Ovary (tissue), 9 donors: ENCODE data around the gene DENND1A. TPM values are rescaled to one million over a fixed set of nuclear protein-coding genes. Genes with fewer than 3 reads are reported as not detected.

Source experiments
- DNase-seq, 5 donors: peaks; one replicate each; pipeline ENCODE4 v3.0.0-alpha.2; 2019 to 2020
- H3K27ac ChIP-seq, 2 donors: fragments of 200-600 bp; one replicate each; pipeline versions ENCODE4 v1.5.1 to v1.8.0; 2019 to 2022
- H3K27me3 ChIP-seq: fragments of 200-600 bp; one replicate; pipeline ENCODE4 v1.8.0; 2022
- H3K36me3 ChIP-seq: fragments of 200-600 bp; sonication (generic); one replicate; pipeline ENCODE4 v1.5.1; 2019
- H3K4me1 ChIP-seq: one replicate; pipeline ENCODE4 v1.8.1; 2013; ENCODE audit warnings: mild to moderate bottlenecking, moderate library complexity; ENCODE audit not compliant: insufficient read depth
- H3K4me3 ChIP-seq: fragments of 200-600 bp; sonication (generic); one replicate; pipeline ENCODE4 v1.5.1; 2017
- H3K9me3 ChIP-seq, 2 donors: fragments of 200-600 bp in 1 of 2; sonication (generic) in 1 of 2; one replicate each; pipeline versions ENCODE4 v1.5.1 to v1.8.1; 2013 to 2019; ENCODE audit warnings: mild to moderate bottlenecking in 1 of 2, moderate library complexity in 1 of 2
- CTCF ChIP-seq, 3 donors: fragments of 450-650 bp in 2 of 3; fragments of 200-600 bp in 1 of 3; IDR thresholded peaks; one replicate each; pipeline versions ENCODE4 v1.5.1 to v1.8.0; 2016 to 2022; ENCODE audit warnings: antibody characterized with exemption in 3 of 3, mild to moderate bottlenecking in 1 of 3
- EP300 ChIP-seq: sonication (generic); formaldehyde crosslinking; IDR thresholded peaks from one replicate; pipeline ENCODE4 v1.6.1; 2017; ENCODE audit warnings: antibody characterized with exemption
- POLR2A ChIP-seq: fragments of 450-650 bp; IDR thresholded peaks from one replicate; pipeline ENCODE4 v1.6.1; 2017; ENCODE audit warnings: antibody characterized with exemption, mild to moderate bottlenecking, moderate library complexity
- WGBS, 3 donors: extraction: QIAGEN DNeasy Blood & Tissue Kit in 1 of 3; methylation state at CpG; one replicate each; pipeline versions ENCODE4 v1.1.5 to v1.1.7; 2013 to 2017; 5-methylcytosine and 5-hydroxymethylcytosine counted together
- intact Hi-C, 4 donors: fragments of 100-400 bp; cut with DNase I; formaldehyde crosslinking; loops; one replicate each; pipeline versions ENCODE4 v1.11.0 to v1.15.1; 2022 to 2023
- polyA plus RNA-seq, 2 donors: library from polyadenylated mRNA; stranded (reverse); fragments of 200-250 nt in 1 of 2; fragments of 350-450 nt in 1 of 2; fragmentation: Illumina TruSeq in 1 of 2; extraction: RNeasy Lipid Tissue Mini Kit (QIAGEN cat#74804) in 1 of 2; gene quantifications; one replicate each; pipeline ENCODE4 v1.2.3, GENCODE V29; 2013 to 2014
- total RNA-seq, 7 donors: library from RNA; depleted of rRNA in 2 of 7; stranded (reverse); fragments of >200 nt in 2 of 7; fragmentation: NEBNext Ultra II Directional in 3 of 7; extraction: Animal tissue kit (Norgen Biotek cat#: 25700) in 3 of 7; gene quantifications; one replicate each; pipeline versions ENCODE4 v1.1.0 to v1.2.4, GENCODE V29; 2016 to 2023
- donor health status: DM: no; HTN: no; CAD: no; lungs with moderate emphysema.
- donor health status: DM: no; HTN: no; CAD: no.
- donor health status: Bipolar disorder and iron deficiency.
- donor health status: DM: yes; HTN: yes; CAD: no.
- donor health status: DM: no; HTN: no; CAD: no.
- donor health status: DM: yes; HTN: yes; CAD: no.

DENND1A gene
- total and polyA plus RNA-seq, 9 donors = 10.4 to 24.5 (median 17.1) TPM

- TF ChIP-seq CTCF (IDR thresholded peaks at IDR 0.05) (no peak), POLR2A (no peak), EP300 (no peak)
- intact Hi-C loops = no loop called here
- no peak for DNase-seq
- no peaks in the 10 kb centered on the region for H3K9me3 ChIP-seq
- H3K4me3 ChIP-seq = no peak overlapping the region
- H3K27me3 ChIP-seq = no peaks in the 10 kb centered on the region
- WGBS, 3 donors = 88 to 93% (median 90%) methylated on average over 27 of the region's 27 CpGs
- H3K36me3 ChIP-seq = no peaks in the 10 kb centered on the region
- no peak overlapping the region for H3K27ac ChIP-seq
- no peaks in the 10 kb centered on the region for H3K4me1 ChIP-seq
These were observed 547.0 kb downstream of the DENND1A start for GRCh38 chr9:123382653-123383511.

GRCh38 chr9:123380852-123381705 is 548.8 kb downstream of the DENND1A start:
- 88 to 90% (median 88%) methylated on average over 28 of the region's 28 CpGs for WGBS, 3 donors
- H3K27ac ChIP-seq = no peak overlapping the region
- intact Hi-C loops = no loop called here
- no peaks in the 10 kb centered on the region for H3K27me3 ChIP-seq
- H3K4me3 ChIP-seq = no peak overlapping the region
- H3K36me3 ChIP-seq = no peaks in the 10 kb centered on the region
- TF ChIP-seq POLR2A (no peak), EP300 (no peak), CTCF (IDR thresholded peaks at IDR 0.05) (no peak)
- H3K9me3 ChIP-seq = no peaks in the 10 kb centered on the region
- DNase-seq = no peak
- H3K4me1 ChIP-seq = no peaks in the 10 kb centered on the region

- H3K9me3 ChIP-seq = no peaks in the 10 kb centered on the region
- TF ChIP-seq EP300 (no peak), POLR2A (no peak), CTCF (IDR thresholded peaks at IDR 0.05) (no peak)
- intact Hi-C loops = no loop called here
- no peaks in the 10 kb centered on the region for H3K27me3 ChIP-seq
- DNase-seq = no peak
- no peak overlapping the region for H3K27ac ChIP-seq
- H3K4me3 ChIP-seq = no peak overlapping the region
- H3K4me1 ChIP-seq = peaks cover 3% of the 10 kb centered on the region
- 77 to 84% (median 82%) methylated on average over 30 of the region's 30 CpGs for WGBS, 3 donors
- no peaks in the 10 kb centered on the region for H3K36me3 ChIP-seq
These were observed 550.8 kb downstream of the DENND1A start for GRCh38 chr9:123378956-123379660.

- H3K9me3 ChIP-seq = no peaks in the 10 kb centered on the region
- TF ChIP-seq EP300 = no peak
- no peak for TF ChIP-seq POLR2A
- no peak for TF ChIP-seq CTCF (IDR thresholded peaks at IDR 0.05)
- peaks cover 7% of the 10 kb centered on the region for H3K4me1 ChIP-seq
- 58 to 73% (median 63%) methylated on average over 10 of the region's 10 CpGs for WGBS, 3 donors
- H3K36me3 ChIP-seq = no peaks in the 10 kb centered on the region
- no peaks in the 10 kb centered on the region for H3K27me3 ChIP-seq
- intact Hi-C loops = no loop called here
- DNase-seq = no peak
- H3K4me3 ChIP-seq = no peak overlapping the region
- no peak overlapping the region for H3K27ac ChIP-seq
These were observed 551.9 kb downstream of the DENND1A start for GRCh38 chr9:123378025-123378424.
